Mesendoderm (in vitro differentiated cells): ENCODE data around the gene MTPN.

Experiments used
- DNase-seq: peaks from one replicate; pipeline ENCODE4 v3.0.0; 2013
- H2AK5ac ChIP-seq: 2 replicates; pipeline ENCODE4 v1.6.1; 2013; ENCODE audit warnings: low read length, inconsistent platforms
- H2BK120ac ChIP-seq: 2 replicates; pipeline ENCODE4 v1.6.1; 2013; ENCODE audit warnings: low read depth, mild to moderate bottlenecking, low read length, moderate library complexity, mixed read lengths
- H2BK15ac ChIP-seq: replicated peaks from 2 replicates; pipeline ENCODE4 v1.6.1; 2013; ENCODE audit warnings: low read depth, mild to moderate bottlenecking, moderate library complexity
- H2BK5ac ChIP-seq: 2 replicates; pipeline ENCODE4 v1.6.1; 2013; ENCODE audit warnings: low read length, inconsistent platforms
- H3K18ac ChIP-seq: 2 replicates; pipeline ENCODE4 v1.6.1; 2013; ENCODE audit warnings: mild to moderate bottlenecking, low read length, mixed read lengths
- H3K23ac ChIP-seq: one replicate; pipeline ENCODE4 v1.6.1; 2013; ENCODE audit warnings: low read length
- H3K27ac ChIP-seq: 2 replicates; pipeline ENCODE4 v1.5.1; 2013; ENCODE audit warnings: low read depth, mild to moderate bottlenecking, inconsistent platforms, low read length, moderate library complexity
- H3K27me3 ChIP-seq: 2 replicates; pipeline ENCODE4 v1.6.1; 2013; ENCODE audit warnings: low read length, control low read depth, mild to moderate bottlenecking, inconsistent platforms; ENCODE audit not compliant: insufficient read depth, poor library complexity
- H3K36me3 ChIP-seq: 2 replicates; pipeline ENCODE4 v1.6.1; 2013; ENCODE audit warnings: low read length, inconsistent platforms; ENCODE audit not compliant: control insufficient read depth, insufficient read depth
- H3K4ac ChIP-seq: one replicate; pipeline ENCODE4 v1.6.1; 2013; ENCODE audit warnings: low read depth, mild to moderate bottlenecking, low read length, moderate library complexity
- H3K4me1 ChIP-seq: 2 replicates; pipeline ENCODE4 v1.6.1; 2013; ENCODE audit warnings: low read depth, low read length, inconsistent platforms; ENCODE audit not compliant: control insufficient read depth
- H3K4me2 ChIP-seq: 2 replicates; pipeline ENCODE4 v1.6.1; 2013; ENCODE audit warnings: low read length
- H3K4me3 ChIP-seq: 2 replicates; pipeline ENCODE4 v1.5.1; 2013; ENCODE audit warnings: mild to moderate bottlenecking, low read length
- H3K56ac ChIP-seq: one replicate; pipeline ENCODE4 v1.6.1; 2013; ENCODE audit warnings: low read length
- H3K79me1 ChIP-seq: 2 replicates; pipeline ENCODE4 v1.6.1; 2013; ENCODE audit warnings: low read length, inconsistent platforms
- H3K79me2 ChIP-seq: 2 replicates; pipeline ENCODE4 v1.6.1; 2013; ENCODE audit warnings: mild to moderate bottlenecking, low read length; ENCODE audit not compliant: control insufficient read depth, insufficient read depth
- H3K9ac ChIP-seq: 2 replicates; pipeline ENCODE4 v1.6.1; 2013; ENCODE audit warnings: low read length, inconsistent platforms
- H4K5ac ChIP-seq: one replicate; pipeline ENCODE4 v1.6.1; 2013; ENCODE audit warnings: low read length
- H4K8ac ChIP-seq: one replicate; pipeline ENCODE4 v1.6.1; 2013; ENCODE audit warnings: low read depth, mild to moderate bottlenecking, control low read depth, low read length, moderate library complexity
- WGBS: extraction: QIAGEN DNeasy Blood & Tissue Kit; methylation state at CpG from one replicate; pipeline ENCODE4 v1.1.7; 2013; ENCODE audit warnings: low lambda C conversion rate, missing lambda C conversion rate; ENCODE audit not compliant: insufficient coverage; ENCODE audit errors: extremely low coverage; 5-methylcytosine and 5-hydroxymethylcytosine counted together

The MTPN gene

GRCh38 chr7:135993950-135994349 lies 16.8 kb upstream of the MTPN start:
- no peak for DNase-seq
- no peak overlapping the region for H3K56ac ChIP-seq

GRCh38 chr7:135991906-135992305 lies 14.7 kb upstream of the MTPN start:
- Histone ChIP-seq H3K4me1 (no peaks in the 10 kb centered on the region), H3K23ac (no peak overlapping the region), H3K9ac (no peak overlapping the region), H4K5ac (no peak overlapping the region), H2AK5ac (no peak overlapping the region), H3K36me3 (no peaks in the 10 kb centered on the region), H3K27me3 (no peaks in the 10 kb centered on the region), H4K8ac (no peak overlapping the region), H3K4ac (no peak overlapping the region), H2BK5ac (no peak overlapping the region), H3K27ac (no peak overlapping the region), H3K4me2 (no peak overlapping the region), H2BK120ac (no peak overlapping the region), H3K79me2 (no peaks in the 10 kb centered on the region), H3K79me1 (no peaks in the 10 kb centered on the region), H3K4me3 (no peak overlapping the region), H2BK15ac (no peak overlapping the region), H3K18ac (no peak overlapping the region), H3K56ac (no peak overlapping the region)
- DNase-seq, result no peak
- no CpG with 5 or more reads among the region's 2 CpGs for WGBS

More at GRCh38 chr7:135993950-135994349, 16.8 kb upstream of the MTPN start:
- no CpG with 5 or more reads among the region's 3 CpGs for WGBS
- Histone ChIP-seq H3K23ac (no peak overlapping the region), H3K18ac (no peak overlapping the region), H3K27ac (no peak overlapping the region), H3K79me2 (no peaks in the 10 kb centered on the region), H2BK120ac (no peak overlapping the region), H3K79me1 (no peaks in the 10 kb centered on the region), H3K4me3 (no peak overlapping the region), H3K4ac (no peak overlapping the region), H3K36me3 (no peaks in the 10 kb centered on the region), H3K27me3 (no peaks in the 10 kb centered on the region), H2BK15ac (no peak overlapping the region), H3K4me2 (no peak overlapping the region), H2BK5ac (no peak overlapping the region), H2AK5ac (no peak overlapping the region), H4K8ac (no peak overlapping the region), H3K9ac (no peak overlapping the region), H4K5ac (no peak overlapping the region), H3K4me1 (no peaks in the 10 kb centered on the region)

- no peaks in the 10 kb centered on the region for H3K27me3 ChIP-seq
- no peak overlapping the region for H3K4me3 ChIP-seq
- H3K9ac ChIP-seq, result no peak overlapping the region
- H3K27ac ChIP-seq, result no peak overlapping the region
- no peaks in the 10 kb centered on the region for H3K36me3 ChIP-seq
- H2BK120ac ChIP-seq, result no peak overlapping the region
- H3K56ac ChIP-seq, result no peak overlapping the region
- H3K4me2 ChIP-seq, result no peak overlapping the region
- H3K79me2 ChIP-seq, result no peaks in the 10 kb centered on the region
- no peak for DNase-seq
- H3K23ac ChIP-seq, result no peak overlapping the region
- H4K5ac ChIP-seq, result no peak overlapping the region
- H2BK5ac ChIP-seq, result no peak overlapping the region
- H3K4me1 ChIP-seq, result no peaks in the 10 kb centered on the region
- no peak overlapping the region for H3K4ac ChIP-seq
- H4K8ac ChIP-seq, result no peak overlapping the region
- H3K18ac ChIP-seq, result no peak overlapping the region
- H2BK15ac ChIP-seq, result no peak overlapping the region
- H2AK5ac ChIP-seq, result no peak overlapping the region
- H3K79me1 ChIP-seq, result no peaks in the 10 kb centered on the region
- WGBS, result no CpG with 5 or more reads among the region's 6 CpGs
These were observed 14.2 kb upstream of the MTPN start for GRCh38 chr7:135991322-135991721.

- Histone ChIP-seq H3K79me1 (no peaks in the 10 kb centered on the region), H3K18ac (no peak overlapping the region), H3K4ac (no peak overlapping the region), H2AK5ac (no peak overlapping the region), H3K23ac (no peak overlapping the region), H4K8ac (no peak overlapping the region), H3K79me2 (no peaks in the 10 kb centered on the region), H3K27ac (no peak overlapping the region), H3K36me3 (no peaks in the 10 kb centered on the region), H3K9ac (no peak overlapping the region), H2BK120ac (no peak overlapping the region), H2BK5ac (no peak overlapping the region), H3K4me2 (no peak overlapping the region), H4K5ac (no peak overlapping the region), H3K27me3 (no peaks in the 10 kb centered on the region), H3K4me1 (no peaks in the 10 kb centered on the region), H3K56ac (no peak overlapping the region), H2BK15ac (no peak overlapping the region), H3K4me3 (no peak overlapping the region)
- DNase-seq, result no peak
- no CpG with 5 or more reads among the region's 1 CpG for WGBS
These were observed 13.1 kb upstream of the MTPN start for GRCh38 chr7:135990258-135990657.

- no peak overlapping the region for H3K9ac ChIP-seq
- no peaks in the 10 kb centered on the region for H3K79me2 ChIP-seq
- H3K23ac ChIP-seq, result no peak overlapping the region
- H3K18ac ChIP-seq, result no peak overlapping the region
- no peak overlapping the region for H4K8ac ChIP-seq
- no peak overlapping the region for H3K4me2 ChIP-seq
- H2BK15ac ChIP-seq, result no peak overlapping the region
- no peak overlapping the region for H2BK5ac ChIP-seq
- DNase-seq, result no peak
- WGBS, result no CpG with 5 or more reads among the region's 8 CpGs
- H3K4me1 ChIP-seq, result no peaks in the 10 kb centered on the region
- no peaks in the 10 kb centered on the region for H3K79me1 ChIP-seq
- no peak overlapping the region for H3K4ac ChIP-seq
- no peak overlapping the region for H2AK5ac ChIP-seq
- H4K5ac ChIP-seq, result no peak overlapping the region
- no peaks in the 10 kb centered on the region for H3K36me3 ChIP-seq
- H3K56ac ChIP-seq, result no peak overlapping the region
- no peak overlapping the region for H2BK120ac ChIP-seq
- no peak overlapping the region for H3K4me3 ChIP-seq
- no peaks in the 10 kb centered on the region for H3K27me3 ChIP-seq
- H3K27ac ChIP-seq, result no peak overlapping the region
These were observed 4.9 kb upstream of the MTPN start for GRCh38 chr7:135981958-135982646.

- Histone ChIP-seq H3K79me2 (peaks cover 10% of the 10 kb centered on the region), H3K27ac (no peak overlapping the region), H2BK15ac (no peak overlapping the region), H3K18ac (no peak overlapping the region), H2BK5ac (no peak overlapping the region), H3K27me3 (no peaks in the 10 kb centered on the region), H2BK120ac (no peak overlapping the region), H3K4me1 (peaks cover 2% of the 10 kb centered on the region), H3K4me2 (no peak overlapping the region), H3K36me3 (no peaks in the 10 kb centered on the region), H3K23ac (no peak overlapping the region), H3K4me3 (no peak overlapping the region), H3K9ac (no peak overlapping the region), H3K56ac (no peak overlapping the region), H3K79me1 (peaks cover under 1% of the 10 kb centered on the region), H2AK5ac (no peak overlapping the region), H4K5ac (no peak overlapping the region), H3K4ac (no peak overlapping the region), H4K8ac (no peak overlapping the region)
- DNase-seq, result no peak
- WGBS, result no CpG with 5 or more reads among the region's 3 CpGs
These were observed 3.6 kb upstream of the MTPN start for GRCh38 chr7:135980665-135981180.
